Endothelial cell (in vitro differentiated cells): ENCODE data around the gene CAMK2G. TPM values are rescaled to one million over a fixed set of nuclear protein-coding genes. Genes with fewer than 3 reads are reported as not detected.

ENCODE experiments used
- DNase-seq: peaks from one replicate; pipeline ENCODE4 v3.0.0; 2021; ENCODE audit warnings: low spot score
- H3K27ac Mint-ChIP-seq: one replicate; pipeline ENCODE4 v1.8.0; 2021; ENCODE audit warnings: mixed read lengths, inconsistent platforms; ENCODE audit not compliant: unreplicated experiment
- H3K27me3 Mint-ChIP-seq: one replicate; pipeline ENCODE4 v1.8.0; 2021; ENCODE audit warnings: mild to moderate bottlenecking, moderate library complexity, mixed read lengths, inconsistent platforms; ENCODE audit not compliant: unreplicated experiment
- H3K36me3 Mint-ChIP-seq: one replicate; pipeline ENCODE4 v1.8.0; 2021; ENCODE audit warnings: mild to moderate bottlenecking, low read depth, mixed read lengths, inconsistent platforms; ENCODE audit not compliant: unreplicated experiment
- H3K4me1 Mint-ChIP-seq: one replicate; pipeline ENCODE4 v1.8.0; 2021; ENCODE audit warnings: mild to moderate bottlenecking, mixed read lengths, inconsistent platforms; ENCODE audit not compliant: unreplicated experiment
- H3K4me3 Mint-ChIP-seq: one replicate; pipeline ENCODE4 v1.8.0; 2021; ENCODE audit warnings: mild to moderate bottlenecking, mixed read lengths, inconsistent platforms; ENCODE audit not compliant: unreplicated experiment
- H3K9me3 Mint-ChIP-seq: one replicate; pipeline ENCODE4 v1.8.0; 2021; ENCODE audit warnings: mixed read lengths, inconsistent platforms; ENCODE audit not compliant: unreplicated experiment
- CTCF ChIP-seq: fragments of 200-600 bp; sonication (generic); IDR thresholded peaks from one replicate; pipeline ENCODE4 v1.5.0; 2021; ENCODE audit warnings: antibody characterized with exemption; ENCODE audit not compliant: unreplicated experiment
- total RNA-seq: library from RNA; stranded (reverse); fragmentation: NEBNext Ultra II Directional; extraction: Animal tissue kit (Norgen Biotek cat#: 25700); gene quantifications from one replicate; pipeline ENCODE4 v1.2.1, GENCODE V29; 2021; ENCODE audit not compliant: unreplicated experiment

Gene CAMK2G
- total RNA-seq, 1 donor from 2014 or later = 27.7 TPM

- peaks cover 25% of the 10 kb centered on the region for H3K4me1 Mint-ChIP-seq
- no peak for TF ChIP-seq CTCF
- no peak for DNase-seq
- H3K27me3 Mint-ChIP-seq = peaks cover 19% of the 10 kb centered on the region
- H3K9me3 Mint-ChIP-seq = no peaks in the 10 kb centered on the region
- H3K4me3 Mint-ChIP-seq = no peak overlapping the region
- no peak overlapping the region for H3K27ac Mint-ChIP-seq
- peaks cover 23% of the 10 kb centered on the region for H3K36me3 Mint-ChIP-seq
Measured at GRCh38 chr10:73814276-73814895, 60.0 kb downstream of the CAMK2G start.

GRCh38 chr10:73813333-73813732, 61.0 kb downstream of the CAMK2G start:
- Mint-ChIP-seq H3K27me3 (peaks cover 16% of the 10 kb centered on the region), H3K4me1 (peaks cover 23% of the 10 kb centered on the region), H3K4me3 (peak overlapping the region; percentile 81), H3K9me3 (no peaks in the 10 kb centered on the region), H3K27ac (peak overlapping the region; percentile 13), H3K36me3 (peaks cover 33% of the 10 kb centered on the region)
- no peak for TF ChIP-seq CTCF
- no peak for DNase-seq

GRCh38 chr10:73812657-73813056, 61.7 kb downstream of the CAMK2G start:
- peaks cover 19% of the 10 kb centered on the region for H3K4me1 Mint-ChIP-seq
- H3K27me3 Mint-ChIP-seq = peaks cover 15% of the 10 kb centered on the region
- peak overlapping the region; percentile 48 for H3K4me3 Mint-ChIP-seq
- no peak overlapping the region for H3K27ac Mint-ChIP-seq
- no peaks in the 10 kb centered on the region for H3K9me3 Mint-ChIP-seq
- no peak for TF ChIP-seq CTCF
- no peak for DNase-seq
- H3K36me3 Mint-ChIP-seq = peaks cover 31% of the 10 kb centered on the region

- Mint-ChIP-seq H3K4me1 (peaks cover 23% of the 10 kb centered on the region), H3K27ac (peak overlapping the region; percentile 70), H3K27me3 (peaks cover 13% of the 10 kb centered on the region), H3K4me3 (peak overlapping the region; percentile 93), H3K36me3 (peaks cover 36% of the 10 kb centered on the region), H3K9me3 (no peaks in the 10 kb centered on the region)
- peak; percentile 27 for DNase-seq
- no peak for TF ChIP-seq CTCF
Measured at GRCh38 chr10:73810735-73811465, 63.5 kb downstream of the CAMK2G start.

- peak overlapping the region; percentile 70 for H3K27ac Mint-ChIP-seq
- no peak for TF ChIP-seq CTCF
- peaks cover 13% of the 10 kb centered on the region for H3K27me3 Mint-ChIP-seq
- DNase-seq = no peak
- H3K4me1 Mint-ChIP-seq = peaks cover 23% of the 10 kb centered on the region
- H3K9me3 Mint-ChIP-seq = no peaks in the 10 kb centered on the region
- H3K4me3 Mint-ChIP-seq = peak overlapping the region; percentile 93
- peaks cover 38% of the 10 kb centered on the region for H3K36me3 Mint-ChIP-seq
Measured at GRCh38 chr10:73810358-73810734, 64.0 kb downstream of the CAMK2G start.
